ENCODE data around the gene KRTAP10-7.

- TF ChIP-seq EP300 (IDR thresholded peaks at IDR 0.05) (no peak), CTCF (IDR thresholded peaks at IDR 0.05) (no peak)
Measured at GRCh38 chr21:44640761-44641160, 40.4 kb downstream of the KRTAP10-7 start.
